ENCODE measurements around the gene SPI1.
"Not testable (repeated sequence)": the region's sequence is repeated elsewhere in the genome, so short reads cannot be mapped to it uniquely, and the experiment has no call there.

SPI1 gene

DNA sequence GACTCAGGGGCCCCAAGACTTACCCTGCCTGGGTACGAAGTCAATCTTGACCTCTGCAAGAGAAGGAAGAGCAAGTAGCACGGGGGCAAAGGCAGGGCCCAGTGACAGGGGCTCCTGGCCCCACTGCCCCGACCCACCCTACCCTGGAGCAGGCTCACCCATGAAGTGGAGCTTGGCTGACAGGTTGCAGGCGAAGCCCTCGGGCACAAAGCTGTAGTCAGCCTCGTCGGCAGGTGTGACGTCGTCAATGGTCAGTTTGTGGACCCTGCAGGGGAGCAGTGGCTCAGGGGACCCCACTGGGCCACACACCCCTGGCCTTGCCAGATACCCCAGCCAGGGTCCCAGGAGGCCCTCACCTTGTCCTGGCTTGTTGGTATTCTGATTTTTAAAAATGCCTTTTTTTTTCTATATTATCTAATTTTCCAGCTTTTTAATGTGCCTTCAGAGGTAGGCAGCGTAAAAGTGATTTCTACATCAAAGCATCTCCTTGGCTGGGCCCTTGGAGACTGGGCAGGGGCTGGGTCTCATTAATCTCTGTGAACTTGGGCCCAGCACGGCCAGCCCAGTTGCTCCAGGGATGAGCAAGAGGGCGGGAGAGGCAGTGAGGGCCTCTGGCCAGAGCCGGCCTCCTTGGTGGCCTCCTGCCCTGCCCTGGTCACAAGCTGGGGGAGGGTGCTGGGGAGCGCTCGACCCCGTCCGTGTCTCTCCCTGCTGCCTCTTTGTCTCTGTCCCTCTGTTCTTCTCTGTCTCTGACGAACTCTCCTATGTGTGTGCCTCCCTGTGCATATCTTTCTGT lies 37.2 kb downstream of the SPI1 start:
- TF ChIP-seq GATA1 (IDR thresholded peaks at IDR 0.05; ENCODE audit: low read depth, low read length) (no peak), POLR2A (IDR thresholded peaks at IDR 0.05; ENCODE audit: low read length) (no peak)
- DNase-seq, result no peak

DNA sequence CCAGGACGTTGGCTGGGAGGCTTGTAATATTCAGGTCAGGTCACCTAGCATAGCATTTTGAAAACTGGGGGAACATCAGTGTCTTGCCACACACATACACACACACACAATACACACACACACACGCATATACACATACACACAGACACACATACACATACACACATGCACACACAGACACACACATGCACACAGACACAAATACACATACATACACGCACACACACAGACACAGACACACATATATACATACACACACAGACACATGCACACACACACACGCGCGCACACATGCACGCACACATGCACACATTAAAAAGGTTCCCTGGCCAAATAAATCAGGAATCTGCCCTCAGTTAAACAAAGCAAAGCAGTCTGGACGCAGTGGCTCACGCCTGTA lies 38.3 kb downstream of the SPI1 start:
- TF ChIP-seq GATA1 (IDR thresholded peaks at IDR 0.05; ENCODE audit: low read depth, low read length) (no peak), POLR2A (IDR thresholded peaks at IDR 0.05; ENCODE audit: low read length) (no peak)

DNA sequence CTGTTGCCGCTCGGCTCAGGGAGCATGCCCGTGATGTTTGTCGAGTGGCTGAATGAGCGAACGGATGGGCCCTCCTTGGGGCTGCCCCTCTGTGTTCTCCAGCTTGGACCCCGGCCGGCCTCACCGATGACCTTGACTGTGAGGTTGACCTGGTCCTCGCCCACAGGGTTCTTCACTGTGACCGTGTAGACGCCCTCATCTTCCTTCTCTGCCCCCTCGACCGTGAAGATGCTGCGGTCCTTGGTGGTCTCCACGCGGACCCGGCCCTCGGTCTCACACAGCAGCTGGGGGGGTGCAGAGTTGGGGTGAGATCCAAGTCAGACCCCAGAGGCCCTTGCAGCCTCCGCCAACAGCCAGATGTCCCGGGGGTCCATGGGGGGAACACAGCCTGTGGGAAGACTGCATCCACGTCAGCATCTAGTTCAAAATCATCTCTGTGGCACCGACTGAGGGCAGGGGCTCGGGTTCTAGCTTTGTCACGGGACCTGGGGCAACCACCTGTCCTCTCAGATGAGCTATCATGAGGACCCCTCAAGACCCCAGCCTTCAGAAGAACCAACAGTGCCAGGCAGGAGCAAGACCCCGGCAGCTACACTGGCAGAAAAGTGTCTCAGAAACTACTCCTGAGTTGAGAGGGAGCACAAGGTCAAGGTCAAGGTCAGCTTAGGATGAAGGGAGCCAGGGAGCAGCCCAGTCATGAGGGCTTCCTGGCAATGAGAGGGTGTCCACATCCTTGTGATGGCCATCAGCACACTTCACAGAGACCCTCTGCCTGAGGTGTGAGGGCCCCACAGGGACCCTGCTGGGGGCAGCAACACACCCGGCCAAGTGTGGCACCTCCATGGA lies 39.7 kb downstream of the SPI1 start:
- TF ChIP-seq GATA1 (IDR thresholded peaks at IDR 0.05; ENCODE audit: low read depth, low read length) (no peak), POLR2A (IDR thresholded peaks at IDR 0.05; ENCODE audit: low read length) (no peak)
- DNase-seq, result no peak

More for the DNA sequence above, 38.3 kb downstream of the SPI1 start:
- DNase-seq, result no peak

DNA sequence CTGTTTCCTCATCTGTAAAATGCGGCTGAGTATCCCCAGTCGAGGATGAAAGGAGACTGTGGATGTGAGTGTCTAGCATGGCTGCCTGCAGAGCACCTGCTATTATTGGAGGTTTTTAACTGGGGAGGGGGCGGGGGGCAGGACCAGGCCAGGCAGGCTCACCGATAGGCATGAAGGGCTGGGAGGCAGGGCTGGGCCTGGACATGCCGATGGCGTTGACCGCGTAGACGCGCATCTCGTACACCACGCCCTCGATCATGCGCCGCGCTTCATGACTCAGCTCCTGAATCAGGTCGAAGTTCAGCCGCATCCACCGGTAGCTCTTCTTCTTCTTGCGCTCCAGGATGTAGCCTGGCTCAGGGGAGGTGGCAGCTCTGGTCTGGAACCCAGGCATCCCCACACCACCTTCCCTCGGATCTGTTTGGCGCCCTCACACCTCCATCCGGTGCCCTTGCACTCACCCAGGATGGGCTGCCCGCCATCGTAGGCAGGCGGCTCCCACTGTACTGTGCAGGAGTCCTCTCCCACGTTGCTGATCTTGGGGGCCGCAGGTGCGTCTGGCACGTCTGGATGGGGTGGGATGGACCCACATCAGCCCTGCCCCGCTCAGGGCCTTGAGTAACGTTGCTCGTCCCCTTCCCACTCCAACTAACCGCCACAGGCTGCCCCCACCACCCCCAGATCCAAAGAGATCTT lies 41.0 kb downstream of the SPI1 start:
- peak; percentile 37 to 42 for DNase-seq

DNA sequence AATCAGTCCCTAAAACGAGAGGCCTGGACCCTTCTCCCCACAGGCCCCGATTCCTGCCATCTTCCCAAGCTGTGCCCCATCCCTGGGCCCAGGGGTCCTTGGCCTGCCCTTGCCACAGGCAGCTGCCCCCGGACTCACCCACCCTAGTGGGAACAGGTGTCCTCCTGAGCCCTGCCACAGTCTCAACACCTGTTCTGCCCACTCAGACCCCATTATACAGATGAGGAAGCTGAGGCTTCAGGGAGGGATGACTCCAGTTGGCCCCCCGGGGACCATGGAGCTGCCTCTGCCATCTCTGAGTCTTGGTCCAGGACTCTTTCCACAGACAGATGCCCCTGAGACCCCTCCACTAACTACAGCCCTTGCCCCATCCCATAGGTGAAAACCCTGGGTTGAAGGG lies 41.8 kb downstream of the SPI1 start:
- no peak for DNase-seq
- TF ChIP-seq GATA1 (IDR thresholded peaks at IDR 0.05; ENCODE audit: low read depth, low read length), result no peak
- no peak for TF ChIP-seq POLR2A (IDR thresholded peaks at IDR 0.05; ENCODE audit: low read length)

More for the DNA sequence above, 41.0 kb downstream of the SPI1 start:
- no peak for TF ChIP-seq POLR2A (IDR thresholded peaks at IDR 0.05; ENCODE audit: low read length)

DNA sequence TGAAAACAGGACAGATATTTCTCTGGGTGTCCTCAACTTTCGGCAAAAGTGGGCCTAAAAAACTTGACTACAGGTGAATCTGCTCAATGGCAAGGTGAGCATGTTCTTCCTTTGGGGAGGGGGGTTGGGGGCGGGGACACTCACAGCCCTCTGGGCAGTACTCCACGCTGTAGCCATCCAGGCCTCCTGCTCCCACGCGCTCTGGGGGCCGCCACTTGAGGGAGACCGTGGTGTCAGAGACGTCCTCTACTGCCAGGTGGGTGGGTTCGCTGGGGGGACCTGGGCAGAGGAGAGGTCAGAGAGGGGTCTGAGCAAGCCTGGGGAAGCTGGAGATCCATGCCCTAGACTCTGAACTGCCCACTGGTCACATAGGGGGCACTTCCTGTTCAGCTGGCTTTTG lies 42.6 kb downstream of the SPI1 start:
- DNase-seq, result no peak
- TF ChIP-seq GATA1 (IDR thresholded peaks at IDR 0.05; ENCODE audit: low read depth, low read length) (no peak), POLR2A (IDR thresholded peaks at IDR 0.05; ENCODE audit: low read length) (no peak)

DNA sequence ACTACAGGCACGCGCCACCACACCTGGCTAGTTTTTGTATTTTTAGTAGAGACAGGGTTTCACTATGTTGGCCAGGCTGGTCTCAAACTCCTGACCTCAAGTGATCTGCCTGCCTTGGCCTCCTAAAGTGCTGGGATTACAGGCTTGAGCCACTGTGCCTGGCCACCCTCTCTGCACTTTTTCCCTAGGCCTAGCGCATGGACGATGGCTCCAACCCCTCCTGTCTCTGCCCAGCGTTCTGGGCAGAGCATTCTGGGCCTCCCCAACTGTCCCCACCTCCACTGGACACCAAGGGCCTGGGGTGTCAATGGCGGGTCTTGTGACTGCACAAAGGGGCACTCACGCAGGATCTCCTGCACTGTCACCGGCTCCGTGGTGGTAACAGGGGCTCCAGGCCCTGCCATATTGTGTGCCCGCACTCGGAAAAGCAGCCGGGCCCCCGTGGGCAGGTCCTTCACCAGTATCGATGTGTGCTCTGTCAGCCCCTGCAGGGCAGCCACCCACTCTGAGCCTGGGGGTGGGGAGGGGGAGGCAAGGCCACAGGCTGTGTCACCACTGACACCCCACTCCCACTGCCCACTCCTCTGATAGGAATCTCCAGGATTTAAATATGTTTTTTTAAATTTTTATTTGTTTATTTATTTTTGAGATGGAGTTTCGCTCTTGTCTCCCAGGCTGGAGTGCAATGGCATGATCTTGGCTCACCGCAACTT lies 43.5 kb downstream of the SPI1 start:
- DNase-seq, result not testable (repeated sequence)

DNA sequence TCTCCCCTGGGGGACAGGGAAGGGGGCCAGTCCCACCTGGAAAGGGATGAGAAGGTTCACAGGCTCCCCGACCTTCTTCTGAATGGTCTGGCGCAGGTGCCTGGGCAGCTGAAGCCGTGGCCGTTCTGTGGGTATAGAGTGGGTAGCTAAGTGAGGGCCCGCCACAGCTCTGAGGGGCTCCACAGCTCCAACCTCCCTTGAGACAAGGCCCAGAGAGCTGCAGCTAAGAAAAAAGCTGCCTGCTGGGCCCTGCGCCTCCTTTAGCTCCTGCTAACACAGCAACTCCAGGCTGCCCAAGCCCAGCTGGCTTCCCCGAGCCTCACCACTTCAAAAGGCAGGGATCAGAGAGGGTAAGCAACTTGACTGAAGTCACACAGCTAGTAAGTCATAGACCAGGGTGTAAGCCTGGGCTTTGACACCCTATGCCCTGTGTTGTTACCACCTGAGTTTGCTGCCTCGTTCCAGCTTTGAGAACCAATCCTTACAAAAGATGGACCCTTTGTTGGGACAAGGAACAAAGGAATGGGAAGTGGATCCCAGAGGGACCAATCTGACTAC lies 44.4 kb downstream of the SPI1 start:
- DNase-seq, result no peak
- TF ChIP-seq POLR2A (IDR thresholded peaks at IDR 0.05; ENCODE audit: low read length) (no peak), GATA1 (IDR thresholded peaks at IDR 0.05; ENCODE audit: low read depth, low read length) (no peak)

DNA sequence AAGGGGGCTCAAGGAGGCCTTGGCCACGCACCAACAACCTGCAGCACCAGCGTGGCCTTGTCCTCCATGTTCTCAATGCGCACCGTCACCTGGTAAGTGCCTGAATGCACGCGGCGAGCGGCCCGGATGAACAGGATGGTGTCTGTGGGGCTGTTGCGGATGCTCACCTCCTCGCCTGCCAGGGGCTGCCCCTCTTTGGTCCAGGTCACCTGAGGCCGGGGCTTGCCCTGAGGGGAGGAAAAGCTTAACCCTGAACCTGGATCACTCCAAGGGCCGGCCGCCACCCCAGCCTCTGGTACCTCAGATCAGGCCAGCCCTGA lies 44.9 kb downstream of the SPI1 start:
- DNase-seq, result no peak
- TF ChIP-seq POLR2A (IDR thresholded peaks at IDR 0.05; ENCODE audit: low read length), result no peak
- no peak for TF ChIP-seq GATA1 (IDR thresholded peaks at IDR 0.05; ENCODE audit: low read depth, low read length)

DNA sequence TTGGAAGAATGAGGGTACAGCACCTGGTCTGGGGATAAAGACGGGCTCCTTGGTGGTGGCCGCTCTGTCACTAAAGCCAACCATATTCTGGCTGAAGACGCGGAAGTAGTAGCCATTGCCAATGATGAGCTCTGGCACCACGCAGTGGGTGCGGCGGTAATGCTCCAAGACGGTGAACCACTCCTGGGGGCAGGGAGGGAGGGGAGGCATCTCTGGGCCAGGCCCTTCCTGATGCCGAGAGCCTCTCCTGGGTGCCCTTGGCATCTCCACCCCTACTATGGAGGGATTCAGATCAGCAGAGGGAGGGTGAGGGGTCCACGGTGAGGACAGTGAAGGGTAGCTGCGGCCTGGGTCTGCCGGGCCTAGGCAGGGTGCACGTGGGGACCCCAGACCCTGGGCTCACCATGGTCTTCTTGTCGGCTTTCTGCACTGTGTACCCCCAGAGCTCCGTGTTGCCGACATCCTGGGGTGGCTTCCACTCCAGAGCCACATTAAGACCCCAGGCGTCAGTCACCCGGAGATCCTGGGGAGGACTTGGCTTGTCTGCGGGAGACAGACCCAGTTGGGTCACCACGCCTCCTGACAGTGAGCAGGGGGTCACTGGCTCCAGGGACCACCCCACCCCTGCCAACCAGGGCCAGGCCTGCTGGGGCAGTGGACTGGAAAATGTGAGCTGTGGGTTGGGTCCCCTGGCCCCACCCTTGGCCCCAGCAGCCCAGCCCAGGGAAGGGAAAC lies 45.4 kb downstream of the SPI1 start:
- TF ChIP-seq POLR2A (IDR thresholded peaks at IDR 0.05; ENCODE audit: low read length), result no peak
- no peak for TF ChIP-seq GATA1 (IDR thresholded peaks at IDR 0.05; ENCODE audit: low read depth, low read length)
- no peak for DNase-seq

DNA sequence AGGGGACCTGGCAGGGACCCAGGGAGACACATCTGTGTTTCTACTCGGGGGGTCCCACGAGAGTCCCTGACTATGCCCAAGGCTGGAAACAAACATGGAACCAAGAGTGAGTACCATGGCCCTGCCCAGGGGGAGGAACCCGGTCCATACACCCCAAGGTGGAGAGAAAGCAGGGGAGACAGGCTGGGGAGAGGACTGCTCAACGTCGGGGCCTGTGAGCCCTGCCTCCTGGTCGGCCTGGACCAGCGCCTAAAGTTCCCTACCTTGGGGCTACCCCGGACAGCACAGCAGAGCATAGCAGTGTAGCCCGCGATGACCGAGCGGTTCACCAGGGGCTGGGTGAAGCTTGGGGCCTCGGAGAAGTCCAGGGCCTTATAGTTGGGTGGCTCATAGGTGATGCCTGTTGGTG lies 46.0 kb downstream of the SPI1 start:
- TF ChIP-seq GATA1 (IDR thresholded peaks at IDR 0.05; ENCODE audit: low read depth, low read length), result no peak
- TF ChIP-seq POLR2A (IDR thresholded peaks at IDR 0.05; ENCODE audit: low read length), result no peak
- no peak for DNase-seq

DNA sequence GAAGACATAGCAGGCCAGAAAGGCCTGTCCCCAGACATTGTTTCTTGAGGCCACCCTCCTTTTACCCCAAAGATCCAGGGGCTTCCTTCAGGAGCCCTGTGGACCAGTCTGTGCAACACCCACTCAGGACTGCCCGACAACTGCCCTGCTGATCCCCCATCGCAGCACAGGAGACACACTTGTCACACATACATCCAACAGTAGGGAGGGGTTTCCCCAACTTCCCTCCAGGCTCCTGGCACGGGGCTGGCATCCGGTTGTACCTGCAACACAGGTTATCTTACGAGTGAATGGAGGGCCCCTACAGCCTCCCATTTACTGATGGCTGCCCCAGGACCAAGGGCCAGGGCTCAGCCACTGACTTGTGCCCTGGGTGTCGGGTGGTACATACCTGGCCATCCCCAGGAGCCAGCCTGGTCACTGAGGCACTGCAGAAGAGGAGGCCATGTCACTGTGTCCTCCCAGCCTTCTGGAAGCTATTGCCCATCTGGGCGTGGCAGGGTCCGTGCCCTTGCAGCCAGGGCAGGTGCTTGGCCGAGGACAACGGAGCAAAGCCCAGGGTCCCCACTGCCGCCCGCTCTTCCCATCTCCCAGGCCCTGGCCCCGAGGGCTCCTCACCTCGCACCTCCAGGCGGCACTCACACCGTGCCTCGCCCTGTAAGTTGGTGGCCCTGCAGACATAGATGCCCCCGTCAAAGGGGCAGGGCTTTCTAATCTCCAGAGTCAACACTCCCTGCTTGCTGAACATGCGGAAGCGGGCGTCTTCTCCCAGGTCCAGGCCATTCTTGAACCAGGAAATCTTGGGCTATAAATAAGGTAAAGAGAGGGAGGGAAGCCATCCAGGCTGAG lies 46.7 kb downstream of the SPI1 start:
- no peak for DNase-seq
- TF ChIP-seq GATA1 (IDR thresholded peaks at IDR 0.05; ENCODE audit: low read depth, low read length), result no peak
